Measurements from ENCODE around the gene FLNB.

Gene FLNB

GRCh38 chr3:58006661-58007060 is 1.6 kb upstream of the FLNB start:
- DNase-seq (ENCODE audit: low read depth, low spot score) = no peak
- no peak for TF ChIP-seq CTCF (IDR thresholded peaks at IDR 0.05; ENCODE audit: low read depth, low read length)
- H3K4me3 ChIP-seq (ENCODE audit: low read depth, low read length) = no peak overlapping the region
- in situ Hi-C loops (cut with HindIII; ENCODE audit: low sequenced_read_pairs) = no loop called here

GRCh38 chr3:58009026-58009748 is 965 bp downstream of the FLNB start:
- TF ChIP-seq CTCF (IDR thresholded peaks at IDR 0.05; ENCODE audit: low read depth, low read length) = no peak
- DNase-seq (ENCODE audit: low read depth, low spot score) = no peak

GRCh38 chr3:58009749-58010535 is 1.7 kb downstream of the FLNB start:
- no peak for TF ChIP-seq CTCF (IDR thresholded peaks at IDR 0.05; ENCODE audit: low read depth, low read length)
- in situ Hi-C loops (cut with HindIII; ENCODE audit: low sequenced_read_pairs) = no loop called here
- DNase-seq (ENCODE audit: low read depth, low spot score) = no peak
- H3K4me3 ChIP-seq (ENCODE audit: low read depth, low read length) = peak overlapping the region; percentile 99

More at GRCh38 chr3:58009026-58009748, 965 bp downstream of the FLNB start:
- in situ Hi-C loops (cut with HindIII; ENCODE audit: low sequenced_read_pairs) = no loop called here
- H3K4me3 ChIP-seq (ENCODE audit: low read depth, low read length) = peak overlapping the region; percentile 99

GRCh38 chr3:58010562-58010961 is 2.3 kb downstream of the FLNB start:
- H3K4me3 ChIP-seq (ENCODE audit: low read depth, low read length) = peak overlapping the region; percentile 99
- no peak for TF ChIP-seq CTCF (IDR thresholded peaks at IDR 0.05; ENCODE audit: low read depth, low read length)
- no peak for DNase-seq (ENCODE audit: low read depth, low spot score)
- in situ Hi-C loops (cut with HindIII; ENCODE audit: low sequenced_read_pairs) = no loop called here

GRCh38 chr3:58011580-58011979 is 3.4 kb downstream of the FLNB start:
- TF ChIP-seq CTCF (IDR thresholded peaks at IDR 0.05; ENCODE audit: low read depth, low read length) = no peak
- no peak for DNase-seq (ENCODE audit: low read depth, low spot score)
- H3K4me3 ChIP-seq (ENCODE audit: low read depth, low read length) = no peak overlapping the region
- in situ Hi-C loops (cut with HindIII; ENCODE audit: low sequenced_read_pairs) = no loop called here

GRCh38 chr3:58012302-58012701 is 4.1 kb downstream of the FLNB start:
- TF ChIP-seq CTCF (IDR thresholded peaks at IDR 0.05; ENCODE audit: low read depth, low read length) = no peak
- no peak overlapping the region for H3K4me3 ChIP-seq (ENCODE audit: low read depth, low read length)
- DNase-seq (ENCODE audit: low read depth, low spot score) = no peak
- in situ Hi-C loops (cut with HindIII; ENCODE audit: low sequenced_read_pairs) = no loop called here

Measured in astrocyte of the spinal cord (primary cell).